22Rv1 (cell line): ENCODE data around the gene FUCA1.
"Not testable (repeated sequence)": the region's sequence is repeated elsewhere in the genome, so short reads cannot be mapped to it uniquely, and the experiment has no call there.

Experiments
- H3K27ac ChIP-seq: fragments of 450-650 bp; 2 replicates; pipeline ENCODE4 v1.5.1; 2017
- CTCF ChIP-seq: fragments of 450-650 bp; IDR thresholded peaks from 2 replicates; pipeline ENCODE4 v1.5.1; 2017; ENCODE audit warnings: mild to moderate bottlenecking
- ZFX ChIP-seq: fragments of 450-650 bp; IDR thresholded peaks from 2 replicates; pipeline ENCODE4 v1.6.1; 2017; ENCODE audit warnings: antibody characterized with exemption, borderline replicate concordance

Gene FUCA1

DNA sequence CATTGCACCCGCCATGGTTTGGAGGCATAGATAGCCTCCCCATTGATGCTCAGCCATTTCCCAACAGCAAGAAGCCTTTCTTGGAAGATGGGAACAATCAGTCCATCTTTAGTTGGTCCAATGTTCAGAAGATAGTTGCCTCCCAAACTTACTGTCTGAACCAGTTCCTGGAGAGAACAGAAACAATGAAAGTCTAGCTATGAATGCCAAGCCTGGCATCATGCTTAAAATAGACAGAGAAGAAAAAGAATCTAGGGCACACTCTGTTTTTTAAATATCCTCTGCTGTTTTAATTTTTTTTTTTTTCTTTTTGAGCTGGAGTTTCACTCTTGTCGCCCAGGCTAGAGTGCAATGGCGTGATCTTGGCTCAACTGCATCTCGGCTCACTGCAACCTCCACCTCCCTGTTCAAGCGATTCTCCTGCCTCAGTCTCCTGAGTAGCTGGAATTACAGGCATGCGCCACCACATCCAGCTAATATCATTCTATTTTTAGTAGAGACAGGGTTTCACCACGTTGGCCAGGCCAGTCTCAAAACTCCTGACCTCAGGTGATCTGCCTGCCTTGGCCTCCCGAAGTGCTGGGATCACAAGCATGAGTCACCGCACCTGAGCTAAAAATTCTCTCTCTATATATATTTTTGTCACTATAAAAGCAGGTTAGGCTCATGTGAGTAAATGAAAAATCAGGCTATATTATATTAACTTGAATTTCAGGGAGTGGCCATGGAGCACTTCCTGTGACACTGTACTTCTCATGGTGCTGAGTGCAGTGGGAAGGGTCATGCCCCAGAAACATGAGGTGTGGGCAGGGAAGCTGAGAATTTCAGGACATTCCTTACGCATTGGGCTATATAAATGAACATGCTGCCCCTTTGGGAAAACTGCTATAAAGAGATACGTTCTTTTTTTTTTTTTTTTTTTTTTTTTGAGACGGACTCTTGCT lies 19.1 kb downstream of the FUCA1 start:
- no peak overlapping the region for H3K27ac ChIP-seq
- TF ChIP-seq ZFX (no peak), CTCF (no peak)

- not testable (repeated sequence) for H3K27ac ChIP-seq
Observed at GRCh38 chr1:23847482-23848095, 20.5 kb downstream of the FUCA1 start.

DNA sequence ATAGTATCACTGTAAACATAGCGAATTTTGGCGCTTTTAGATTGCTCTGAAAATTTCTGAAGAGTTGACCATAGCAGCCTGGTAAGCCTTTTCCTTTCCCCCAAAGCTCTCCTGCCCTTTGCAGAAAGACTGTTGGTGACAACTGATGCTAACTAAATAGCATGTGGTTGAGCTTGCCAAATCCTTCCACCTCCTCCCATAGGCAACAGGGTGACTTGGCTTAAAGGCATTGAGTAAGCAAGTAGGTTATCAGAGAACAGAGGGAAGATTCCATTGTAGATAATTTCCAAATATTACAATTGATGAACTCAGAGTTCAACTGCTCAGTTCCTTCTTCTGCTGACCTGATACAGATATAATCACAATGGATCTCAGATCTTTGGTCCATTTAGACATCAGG lies 22.9 kb downstream of the FUCA1 start:
- TF ChIP-seq ZFX (no peak), CTCF (no peak)
- no peak overlapping the region for H3K27ac ChIP-seq

- H3K27ac ChIP-seq: no peak overlapping the region
- TF ChIP-seq CTCF: no peak
- TF ChIP-seq ZFX: no peak
Observed at GRCh38 chr1:23843644-23844043, 24.4 kb downstream of the FUCA1 start.

GRCh38 chr1:23838401-23838866 lies 29.7 kb downstream of the FUCA1 start:
- TF ChIP-seq CTCF (no peak), ZFX (no peak)
- no peak overlapping the region for H3K27ac ChIP-seq

- TF ChIP-seq CTCF: no peak
- no peak for TF ChIP-seq ZFX
- no peak overlapping the region for H3K27ac ChIP-seq
Observed at GRCh38 chr1:23837908-23838307, 30.2 kb downstream of the FUCA1 start.

DNA sequence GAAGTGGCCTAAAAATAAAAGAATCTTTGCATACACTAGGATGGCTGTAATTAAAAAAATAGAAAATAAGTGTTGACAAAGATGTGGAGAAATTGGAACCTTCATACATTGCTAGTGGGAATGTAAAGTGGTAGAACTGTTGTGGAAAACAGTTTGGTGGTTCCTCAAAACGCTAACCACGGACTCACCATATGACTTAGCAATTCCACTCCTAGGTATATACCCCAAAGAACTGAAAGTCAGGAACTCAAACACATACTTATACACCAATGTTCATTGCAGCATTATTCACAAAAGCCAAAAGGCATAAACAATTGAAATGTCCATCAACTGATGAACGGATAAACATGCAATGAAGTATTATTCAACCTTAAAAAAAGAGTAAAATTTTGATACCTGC lies 32.1 kb downstream of the FUCA1 start:
- H3K27ac ChIP-seq: no peak overlapping the region
- TF ChIP-seq ZFX (no peak), CTCF (no peak)

GRCh38 chr1:23834156-23834555 lies 33.9 kb downstream of the FUCA1 start:
- H3K27ac ChIP-seq: not testable (repeated sequence)
